Endothelial cell of umbilical vein (primary cell): ENCODE data around the gene TRIM50. TPM values are rescaled to one million over a fixed set of nuclear protein-coding genes. Genes with fewer than 3 reads are reported as not detected.

Source experiments
- BruUV-seq: library from RNA; stranded (reverse); fragments of 400-500 nt; replicated peaks from 2 replicates; lab custom pipeline; 2021; lab: Mats Ljungman, UMichigan
- CTCF ChIA-PET: fragments of 300-600, 350-600 bp; sonication (Branson Sonifier 250); formaldehyde crosslinking; loops from one replicate; lab custom pipeline; 2021; ENCODE audit warnings: antibody characterized with exemption, inconsistent platforms; lab: Charles Lee
- POLR2A ChIA-PET: fragments of 300-600, 350-600 bp; sonication (Branson Sonifier 250); formaldehyde crosslinking; loops from one replicate; lab custom pipeline; 2021; ENCODE audit warnings: antibody characterized with exemption, inconsistent platforms; lab: Charles Lee
- DNase-seq: peaks from one replicate; pipeline ENCODE4 v3.0.0-alpha.2; 2011; ENCODE audit warnings: low read depth, low spot score
- FAIRE-seq: peaks from 2 replicates; lab custom pipeline; 2011; peaks lifted over from hg19 to GRCh38; lab: Jason Lieb, UNC
- H2AFZ ChIP-seq: 2 replicates; pipeline ENCODE4 v1.6.0; 2012; ENCODE audit warnings: low read depth, low read length, control low read depth, inconsistent platforms
- H3K27ac ChIP-seq: 2 replicates; pipeline ENCODE4 v1.5.1; 2011; ENCODE audit warnings: low read depth, mild to moderate bottlenecking, control low read depth, low read length, moderate library complexity; ENCODE audit not compliant: insufficient read depth
- H3K27me3 ChIP-seq, 2 experiments: 2 replicates each; pipeline versions ENCODE4 v1.6.0 to v1.6.1; 2011; ENCODE audit warnings: low read length in 2 of 2, mixed read lengths in 1 of 2; ENCODE audit not compliant: control insufficient read depth in 2 of 2, insufficient read depth in 2 of 2
- H3K36me3 ChIP-seq, 2 experiments: 2 replicates in 1 of 2; 3 replicates in 1 of 2; pipeline ENCODE4 v1.5.1; 2011; ENCODE audit warnings: low read length in 2 of 2, mild to moderate bottlenecking in 1 of 2, moderate library complexity in 1 of 2; ENCODE audit not compliant: control insufficient read depth in 2 of 2, insufficient read depth in 2 of 2; ENCODE audit errors: extremely low read depth in 1 of 2
- H3K4me1 ChIP-seq: 3 replicates; pipeline ENCODE4 v1.5.1; 2011; ENCODE audit warnings: mild to moderate bottlenecking, low read length; ENCODE audit not compliant: control insufficient read depth, insufficient read depth; ENCODE audit errors: extremely low read depth
- H3K4me2 ChIP-seq: 2 replicates; pipeline ENCODE4 v1.6.1; 2011; ENCODE audit warnings: low read length, control low read depth, mixed read lengths; ENCODE audit not compliant: insufficient read depth
- H3K4me3 ChIP-seq, 3 experiments: fragments of 200-600 bp in 1 of 3; sonication (generic), shearing (Covaris generic) in 1 of 3; replicated peaks in 1 of 3; 2 replicates each; pipeline ENCODE4 v1.5.1; 2011 to 2016; ENCODE audit warnings: control low read depth in 3 of 3, low read length in 3 of 3, mild to moderate bottlenecking in 2 of 3, inconsistent platforms in 1 of 3, low read depth in 1 of 3, moderate library complexity in 1 of 3; ENCODE audit not compliant: insufficient read depth in 1 of 3
- H3K79me2 ChIP-seq: 2 replicates; pipeline ENCODE4 v1.6.0; 2012; ENCODE audit warnings: low read length, inconsistent platforms; ENCODE audit not compliant: control insufficient read depth, insufficient read depth
- H3K9ac ChIP-seq: replicated peaks from 2 replicates; pipeline ENCODE3; 2011; ENCODE audit warnings: low read length, control low read depth; ENCODE audit not compliant: insufficient read depth; ENCODE audit errors: extremely low read depth
- H3K9me1 ChIP-seq: replicated peaks from 3 replicates; pipeline ENCODE4 v1.6.0; 2011; ENCODE audit warnings: mild to moderate bottlenecking, low read length; ENCODE audit not compliant: control insufficient read depth, insufficient read depth; ENCODE audit errors: extremely low read depth
- H3K9me3 ChIP-seq: replicated peaks from 2 replicates; pipeline ENCODE4 v1.5.1; 2012; ENCODE audit warnings: low read length, inconsistent platforms; ENCODE audit not compliant: control insufficient read depth, insufficient read depth
- H4K20me1 ChIP-seq: replicated peaks from 2 replicates; pipeline ENCODE3; 2011; ENCODE audit warnings: mild to moderate bottlenecking, low read length; ENCODE audit not compliant: control insufficient read depth, insufficient read depth; ENCODE audit errors: extremely low read depth
- EZH2 ChIP-seq: IDR thresholded peaks from 2 replicates; pipeline ENCODE4 v1.6.1; 2012; ENCODE audit warnings: borderline replicate concordance, low read depth, mild to moderate bottlenecking, moderate library complexity, low read length, inconsistent platforms; ENCODE audit not compliant: severe bottlenecking
- FOS ChIP-seq: IDR thresholded peaks from 2 replicates; pipeline ENCODE4 v1.6.1; 2011; ENCODE audit warnings: mild to moderate bottlenecking, low read length, moderate library complexity, borderline replicate concordance; ENCODE audit not compliant: insufficient read depth
- GATA2 ChIP-seq: IDR thresholded peaks from 2 replicates; pipeline ENCODE4 v1.7.0; 2011; ENCODE audit warnings: low read depth, mild to moderate bottlenecking, moderate library complexity, mixed read lengths, low read length; ENCODE audit not compliant: insufficient read length, insufficient read depth
- JUN ChIP-seq: IDR thresholded peaks from 2 replicates; pipeline ENCODE4 v1.6.1; 2011; ENCODE audit warnings: borderline replicate concordance, low read depth; ENCODE audit not compliant: insufficient read length, insufficient read depth
- MYC ChIP-seq: IDR thresholded peaks from one replicate; pipeline ENCODE4 v1.6.1; 2011; ENCODE audit warnings: mild to moderate bottlenecking, low read depth, low read length
- POLR2A ChIP-seq: IDR thresholded peaks from 2 replicates; pipeline ENCODE4 v1.6.1; 2012; ENCODE audit warnings: low read depth, mild to moderate bottlenecking, control low read depth, low read length
- POLR2AphosphoS5 ChIP-seq: IDR thresholded peaks from 2 replicates; pipeline ENCODE4 v1.6.1; 2012; ENCODE audit warnings: low read depth, mild to moderate bottlenecking, control low read depth, low read length, moderate library complexity; ENCODE audit not compliant: insufficient read depth
- dilution Hi-C: fragments of 300-500 bp; cut with MboI; formaldehyde crosslinking; loops from one replicate; pipeline ENCODE4 v1.15.0; 2019; ENCODE audit warnings: low sequenced_read_pairs; ENCODE audit not compliant: extremely low pct_ligation_motif_present
- intact Hi-C: fragments of 100-400 bp; cut with micrococcal nuclease; formaldehyde crosslinking; loops from one replicate; pipeline ENCODE4 v1.10.0; 2022
- polyA plus RNA-seq, 4 experiments: library from polyadenylated mRNA; depleted of rRNA in 3 of 4; stranded (reverse) in 3 of 4; unstranded in 1 of 4; fragments of >200 nt; gene quantifications; 2 replicates each; pipeline versions ENCODE4 v1.2.1 to v1.2.3, GENCODE V29; 2011 to 2012; ENCODE audit warnings: missing spikeins in 1 of 4
- total RNA-seq: library from RNA; stranded (reverse); gene quantifications from 2 replicates; pipeline ENCODE4 v1.2.3, GENCODE V29; 2021
- TF ChIP-seq, protein P1 (sequence below): IDR thresholded peaks from 2 replicates; pipeline ENCODE4 v1.6.1; 2011; ENCODE audit not compliant: insufficient read depth, insufficient read length
- TF ChIP-seq, protein P2 (sequence below), 2 donors: IDR thresholded peaks; 1 replicate in 1 of 2; 2 replicates in 1 of 2; pipeline ENCODE4 v1.5.1; 2011; ENCODE audit warnings: low read length in 2 of 2, mild to moderate bottlenecking in 2 of 2, moderate library complexity in 2 of 2, control low read depth in 1 of 2, inconsistent platforms in 1 of 2, low read depth in 1 of 2; ENCODE audit not compliant: insufficient read depth in 1 of 2; ENCODE audit errors: extremely low read depth in 1 of 2

TRIM50 gene
- total and polyA plus RNA-seq, 2 donors (not counting 3 experiments of a cell fraction or from before 2014, with no cell fraction given) = not detected

DNA sequence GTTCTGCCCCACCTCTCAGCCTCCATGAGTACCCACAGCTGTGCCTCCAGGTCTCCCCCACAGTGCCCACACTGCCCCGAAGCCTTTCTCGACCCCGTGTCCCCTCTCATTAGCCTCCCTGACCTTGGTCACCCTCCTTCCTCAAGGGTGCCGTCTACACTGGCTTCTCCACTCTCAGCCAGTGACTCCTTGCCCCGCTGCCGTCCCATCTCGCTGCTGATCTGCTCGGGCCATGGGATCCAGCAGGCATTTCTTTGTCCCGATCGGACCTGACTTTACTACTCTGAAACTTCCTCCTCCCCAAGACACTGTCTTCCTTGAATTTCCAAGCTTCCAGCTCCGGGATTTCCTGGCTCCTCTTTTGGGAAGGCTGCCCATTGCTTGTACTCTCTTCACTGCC lies 31.4 kb upstream of the TRIM50 start:
- no peak overlapping the region for H3K4me3 ChIP-seq
- dilution Hi-C loops (no loop called here), intact Hi-C loops (loop anchor here (2.0 kb wide), 1 partner anchor 73 kb away; the partner anchor contains the start of gene FZD9)
- no peak overlapping the region for H2AFZ ChIP-seq
- TF ChIP-seq EZH2 (no peak), POLR2AphosphoS5 (no peak), JUN (no peak), FOS (no peak), MYC (no peak), POLR2A (no peak), GATA2 (no peak)
- TF ChIP-seq, protein P1, sequence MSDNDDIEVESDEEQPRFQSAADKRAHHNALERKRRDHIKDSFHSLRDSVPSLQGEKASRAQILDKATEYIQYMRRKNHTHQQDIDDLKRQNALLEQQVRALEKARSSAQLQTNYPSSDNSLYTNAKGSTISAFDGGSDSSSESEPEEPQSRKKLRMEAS = no peak
- TF ChIP-seq, protein P2, sequence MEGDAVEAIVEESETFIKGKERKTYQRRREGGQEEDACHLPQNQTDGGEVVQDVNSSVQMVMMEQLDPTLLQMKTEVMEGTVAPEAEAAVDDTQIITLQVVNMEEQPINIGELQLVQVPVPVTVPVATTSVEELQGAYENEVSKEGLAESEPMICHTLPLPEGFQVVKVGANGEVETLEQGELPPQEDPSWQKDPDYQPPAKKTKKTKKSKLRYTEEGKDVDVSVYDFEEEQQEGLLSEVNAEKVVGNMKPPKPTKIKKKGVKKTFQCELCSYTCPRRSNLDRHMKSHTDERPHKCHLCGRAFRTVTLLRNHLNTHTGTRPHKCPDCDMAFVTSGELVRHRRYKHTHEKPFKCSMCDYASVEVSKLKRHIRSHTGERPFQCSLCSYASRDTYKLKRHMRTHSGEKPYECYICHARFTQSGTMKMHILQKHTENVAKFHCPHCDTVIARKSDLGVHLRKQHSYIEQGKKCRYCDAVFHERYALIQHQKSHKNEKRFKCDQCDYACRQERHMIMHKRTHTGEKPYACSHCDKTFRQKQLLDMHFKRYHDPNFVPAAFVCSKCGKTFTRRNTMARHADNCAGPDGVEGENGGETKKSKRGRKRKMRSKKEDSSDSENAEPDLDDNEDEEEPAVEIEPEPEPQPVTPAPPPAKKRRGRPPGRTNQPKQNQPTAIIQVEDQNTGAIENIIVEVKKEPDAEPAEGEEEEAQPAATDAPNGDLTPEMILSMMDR (IDR thresholded peaks at IDR 0.05; ENCODE audit: extremely low read depth in 1 of 2, insufficient read depth in 1 of 2, low read depth in 1 of 2, low read length in 2 of 2) = no peak
- ChIA-PET CTCF (interaction anchor here (0.6 kb wide), 1 partner anchor 45 kb away, joined by 4 read pairs; no protein-coding TSS in a partner anchor), POLR2A (no interaction called here)
- H4K20me1 ChIP-seq = no peaks in the 10 kb centered on the region
- no peaks in the 10 kb centered on the region for H3K36me3 ChIP-seq
- no peak overlapping the region for H3K4me2 ChIP-seq
- no peak overlapping the region for H3K9ac ChIP-seq
- no peak overlapping the region for H3K27ac ChIP-seq
- H3K79me2 ChIP-seq = no peaks in the 10 kb centered on the region
- BruUV-seq = no TSS peak
- no peaks in the 10 kb centered on the region for H3K27me3 ChIP-seq
- DNase-seq (no peak), FAIRE-seq (no peak)
- peaks cover 10% of the 10 kb centered on the region for H3K4me1 ChIP-seq
- no peaks in the 10 kb centered on the region for H3K9me1 ChIP-seq
- no peaks in the 10 kb centered on the region for H3K9me3 ChIP-seq
